GM12878 (cell line): ENCODE results near the gene TNIP1. TPM values are rescaled to one million over a fixed set of nuclear protein-coding genes. Genes with fewer than 3 reads are reported as not detected.

Experiments used
- ATAC-seq: fragments of 200-7000 bp; cut with Tn5 transposase; 3 replicates; pipeline ENCODE4 v1.9.1; 2020; ENCODE audit warnings: mild to moderate bottlenecking, moderate library complexity
- BruUV-seq: library from RNA; stranded (reverse); fragments of 400-500 nt; replicated peaks from 2 replicates; lab custom pipeline; 2021; lab: Mats Ljungman, UMichigan
- CTCF ChIA-PET: fragments of 300-600 bp; sonication (Branson Sonifier 250); formaldehyde crosslinking; extraction: SDS; loops from one replicate; lab custom pipeline; 2021; ENCODE audit warnings: inconsistent platforms; lab: Yijun Ruan, JAX
- POLR2A ChIA-PET: fragments of 350-600 bp; formaldehyde crosslinking; extraction: SDS; loops from one replicate; lab custom pipeline; 2021; ENCODE audit warnings: inconsistent platforms; lab: Charles Lee
- RAD21 ChIA-PET: fragments of 300-600 bp; sonication (Branson Sonifier 250); formaldehyde crosslinking; loops from one replicate; lab custom pipeline; 2023; ENCODE audit warnings: antibody characterized with exemption; ENCODE audit not compliant: unreplicated experiment; lab: Charles Lee
- SMC1A ChIA-PET: fragments of 300-600 bp; sonication (Branson Sonifier 250); formaldehyde crosslinking; loops from one replicate; lab custom pipeline; 2023; ENCODE audit not compliant: unreplicated experiment, uncharacterized antibody; lab: Charles Lee
- DNase-seq: peaks from one replicate; pipeline ENCODE4 v3.0.0-alpha.2; 2011; ENCODE audit warnings: low read depth, low spot score
- FAIRE-seq: peaks from 3 replicates; lab custom pipeline; 2011; peaks lifted over from hg19 to GRCh38; lab: Jason Lieb, UNC
- H2AFZ ChIP-seq: 2 replicates; pipeline ENCODE4 v1.6.0; 2011; ENCODE audit warnings: low read depth, low read length, control low read depth; ENCODE audit not compliant: control insufficient read depth
- H3K27ac ChIP-seq: 2 replicates; pipeline ENCODE4 v1.5.1; 2011; ENCODE audit warnings: control low read depth; ENCODE audit not compliant: control insufficient read depth, insufficient read depth
- H3K27me3 ChIP-seq, 2 experiments: replicated peaks in 1 of 2; 2 replicates each; pipeline versions ENCODE4 v1.6.0 to v1.6.1; 2011; ENCODE audit warnings: low read length in 1 of 2; ENCODE audit not compliant: control insufficient read depth in 2 of 2, insufficient read depth in 2 of 2
- H3K36me3 ChIP-seq, 2 experiments: 2 replicates each; pipeline ENCODE4 v1.5.1; 2011; ENCODE audit warnings: low read length in 1 of 2; ENCODE audit not compliant: control insufficient read depth in 2 of 2, insufficient read depth in 2 of 2
- H3K4me1 ChIP-seq: 2 replicates; pipeline ENCODE4 v1.6.1; 2011; ENCODE audit warnings: mild to moderate bottlenecking, low read length, moderate library complexity, mixed read lengths; ENCODE audit not compliant: control insufficient read depth, insufficient read depth
- H3K4me2 ChIP-seq: 2 replicates; pipeline ENCODE4 v1.6.0; 2011; ENCODE audit warnings: control low read depth; ENCODE audit not compliant: control insufficient read depth, insufficient read depth
- H3K4me3 ChIP-seq: fragments of 200-600 bp; sonication (generic); 2 replicates; pipeline ENCODE4 v1.5.1; 2016
- H3K79me2 ChIP-seq: 2 replicates; pipeline ENCODE4 v1.6.0; 2011; ENCODE audit warnings: low read length; ENCODE audit not compliant: control insufficient read depth, insufficient read depth
- H3K9ac ChIP-seq: 2 replicates; pipeline ENCODE4 v1.8.0; 2011; ENCODE audit warnings: low read length, control low read depth, mixed read lengths; ENCODE audit not compliant: control insufficient read depth, insufficient read depth
- H3K9me3 ChIP-seq: replicated peaks from 3 replicates; pipeline ENCODE4 v1.5.1; 2011; ENCODE audit warnings: mild to moderate bottlenecking, low read length; ENCODE audit not compliant: control insufficient read depth, insufficient read depth
- H4K20me1 ChIP-seq: 2 replicates; pipeline ENCODE4 v1.6.0; 2011; ENCODE audit not compliant: control insufficient read depth, insufficient read depth
- CHD1 ChIP-seq: IDR thresholded peaks from 2 replicates; pipeline ENCODE4 v1.6.1; 2012; ENCODE audit warnings: low read depth, low read length, improper control_type of control experiment
- DPF2 ChIP-seq: fragments of 450-650 bp; IDR thresholded peaks from 2 replicates; pipeline ENCODE4 v1.6.1; 2017; ENCODE audit warnings: mild to moderate bottlenecking
- KLF5 ChIP-seq: fragments of 450-650 bp; IDR thresholded peaks from 2 replicates; pipeline ENCODE4 v1.6.1; 2014; ENCODE audit warnings: mild to moderate bottlenecking; ENCODE audit not compliant: partially characterized antibody
- MEF2A ChIP-seq: IDR thresholded peaks from 2 replicates; pipeline ENCODE4 v1.6.1; 2011; ENCODE audit warnings: low read depth, mild to moderate bottlenecking, low read length, moderate library complexity; ENCODE audit not compliant: insufficient read depth
- MEF2B ChIP-seq: fragments of 450-650 bp; IDR thresholded peaks from 2 replicates; pipeline ENCODE4 v1.6.1; 2018; ENCODE audit warnings: mild to moderate bottlenecking, moderate library complexity; ENCODE audit not compliant: partially characterized antibody, poor library complexity, severe bottlenecking
- NFIC ChIP-seq: IDR thresholded peaks from 2 replicates; pipeline ENCODE4 v1.6.1; 2012; ENCODE audit warnings: low read depth, mild to moderate bottlenecking, inconsistent platforms, low read length, moderate library complexity
- POLR2AphosphoS2 ChIP-seq: IDR thresholded peaks from 2 replicates; pipeline ENCODE4 v1.6.1; 2011; ENCODE audit warnings: low read depth, mild to moderate bottlenecking, low read length, improper control_type of control experiment, moderate library complexity
- POLR2AphosphoS5 ChIP-seq: IDR thresholded peaks from 2 replicates; pipeline ENCODE4 v1.6.1; 2011; ENCODE audit warnings: mild to moderate bottlenecking, low read length, inconsistent platforms
- RFX5 ChIP-seq: IDR thresholded peaks from 2 replicates; pipeline ENCODE4 v1.6.1; 2011; ENCODE audit warnings: low read depth, low read length, improper control_type of control experiment
- SMARCA5 ChIP-seq: fragments of 450-650 bp; IDR thresholded peaks from 2 replicates; pipeline ENCODE4 v1.6.1; 2017; ENCODE audit warnings: mild to moderate bottlenecking
- SREBF1 ChIP-seq: IDR thresholded peaks from 2 replicates; pipeline ENCODE4 v1.6.1; 2012; ENCODE audit warnings: mild to moderate bottlenecking, low read length
- STAT1 ChIP-seq: fragments of 450-650 bp; conservative IDR thresholded peaks from 2 replicates; pipeline ENCODE4 v1.6.1; 2014; ENCODE audit warnings: antibody characterized with exemption, mild to moderate bottlenecking
- WGBS: methylation state at CpG from one replicate; pipeline ENCODE4 v1.1.6; 2016; ENCODE audit warnings: low lambda C conversion rate; ENCODE audit not compliant: insufficient replicate concordance, insufficient coverage; ENCODE audit errors: missing lambda C conversion rate; 5-methylcytosine and 5-hydroxymethylcytosine counted together
- in situ Hi-C: fragments of 300-500 bp; cut with MboI; formaldehyde crosslinking; loops from 9 replicates; pipeline ENCODE4 v1.14.3; 2018; ENCODE audit warnings: mixed read lengths
- intact Hi-C: fragments of 100-400 bp; cut with micrococcal nuclease; formaldehyde crosslinking; loops from one replicate; pipeline ENCODE4 v1.14.2; 2022; ENCODE audit not compliant: unreplicated experiment
- polyA plus RNA-seq, 11 experiments: library from polyadenylated mRNA; depleted of rRNA in 4 of 11; unstranded in 6 of 11; stranded (reverse) in 5 of 11; fragments of >200 nt; fragmentation: Nextera tagmentation in 4 of 11; fragmentation: Illumina TruSeq in 1 of 11; extraction: Ambion mirVana in 4 of 11; extraction: Trizol in 1 of 11; gene quantifications; 1 replicate in 1 of 11; 2 replicates in 10 of 11; pipeline versions ENCODE4 v1.2.1 to v1.2.3, GENCODE V29; 2011 to 2016; ENCODE audit warnings: inconsistent platforms in 2 of 11, missing spikeins in 2 of 11, low read depth in 1 of 11
- total RNA-seq, 4 experiments: library from RNA; depleted of rRNA in 3 of 4; stranded (reverse); fragments of >200 nt in 3 of 4; fragmentation: Illumina TruSeq in 1 of 4; extraction: Trizol in 1 of 4; gene quantifications; 2 replicates each; pipeline versions ENCODE4 v1.2.1 to v1.2.3, GENCODE V29; 2013 to 2021
- TF ChIP-seq, protein P1 (sequence below): IDR thresholded peaks from 2 replicates; pipeline ENCODE4 v1.6.1; 2011; ENCODE audit warnings: mild to moderate bottlenecking, low read depth, low read length, moderate library complexity; ENCODE audit not compliant: insufficient replicate concordance
- TF ChIP-seq, protein P2 (sequence below): fragments of 450-650 bp; IDR thresholded peaks from 2 replicates; pipeline ENCODE4 v1.6.1; 2014; ENCODE audit warnings: mild to moderate bottlenecking

The TNIP1 gene
- total and polyA plus RNA-seq, 10 of the 15 experiments (the other 5 are each of a cell fraction or from before 2014, with no cell fraction given) = 4.4 to 279 (median 150) TPM

DNA sequence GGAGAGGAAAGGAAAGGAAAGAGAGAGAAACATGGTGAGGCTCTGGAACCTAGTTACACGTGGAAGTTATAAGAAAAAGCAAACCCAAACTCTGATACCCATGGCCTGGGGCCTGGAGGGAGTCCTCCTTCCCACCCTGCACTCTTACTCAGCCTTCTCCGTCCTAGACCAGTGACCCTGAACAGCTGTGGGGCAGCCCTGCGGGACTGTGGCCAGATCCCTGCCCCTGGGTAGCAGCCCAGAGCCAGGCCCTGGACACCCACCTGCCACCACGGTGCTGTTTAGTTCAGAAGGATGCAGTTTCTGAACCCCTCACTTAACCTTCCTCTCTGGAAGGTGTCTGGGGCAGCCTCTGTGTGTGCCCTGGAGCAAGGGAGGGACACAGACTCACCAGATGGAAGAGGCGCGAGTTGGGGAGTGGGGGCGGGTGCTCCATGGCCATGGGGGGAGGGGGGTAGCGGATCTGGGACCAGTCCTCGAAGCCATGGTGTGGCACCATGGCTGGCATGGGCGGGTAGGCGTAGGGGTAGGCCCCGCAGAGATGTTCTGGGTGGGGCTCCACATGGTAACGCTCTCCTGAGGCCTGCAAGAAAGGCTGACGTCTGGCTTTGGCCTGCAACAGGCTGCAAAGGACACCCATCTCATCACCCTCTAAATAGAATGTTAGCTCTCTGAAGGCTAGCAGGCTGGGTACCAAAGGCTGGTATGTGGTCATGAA is 47.5 kb downstream of the TNIP1 start:
- Histone ChIP-seq H3K4me3 (no peak overlapping the region), H3K9ac (no peak overlapping the region), H3K9me3 (no peaks in the 10 kb centered on the region), H4K20me1 (no peaks in the 10 kb centered on the region; the same call in 1 of the 2 replicates), H3K79me2 (no peaks in the 10 kb centered on the region), H3K27ac (no peak overlapping the region), H3K27me3 (no peaks in the 10 kb centered on the region), H3K36me3 (peaks cover 48 to 58% of the 10 kb centered on the region in 2 experiments), H3K4me2 (no peak overlapping the region), H3K4me1 (no peaks in the 10 kb centered on the region), H2AFZ (no peak overlapping the region)
- WGBS = 94% methylated on average over 10 of the region's 14 CpGs
- in situ Hi-C loops (no loop called here), intact Hi-C loops (no loop called here)
- DNase-seq (no peak), FAIRE-seq (no peak), ATAC-seq (no peak)
- ChIA-PET CTCF (no interaction called here), POLR2A (interaction anchor here (0.7 kb wide), 1 partner anchor 273 kb away, joined by 4 read pairs; no protein-coding TSS in a partner anchor), RAD21 (no interaction called here), SMC1A (no interaction called here)
- no TSS peak for BruUV-seq
- TF ChIP-seq RFX5 = no peak
- TF ChIP-seq, protein P1, sequence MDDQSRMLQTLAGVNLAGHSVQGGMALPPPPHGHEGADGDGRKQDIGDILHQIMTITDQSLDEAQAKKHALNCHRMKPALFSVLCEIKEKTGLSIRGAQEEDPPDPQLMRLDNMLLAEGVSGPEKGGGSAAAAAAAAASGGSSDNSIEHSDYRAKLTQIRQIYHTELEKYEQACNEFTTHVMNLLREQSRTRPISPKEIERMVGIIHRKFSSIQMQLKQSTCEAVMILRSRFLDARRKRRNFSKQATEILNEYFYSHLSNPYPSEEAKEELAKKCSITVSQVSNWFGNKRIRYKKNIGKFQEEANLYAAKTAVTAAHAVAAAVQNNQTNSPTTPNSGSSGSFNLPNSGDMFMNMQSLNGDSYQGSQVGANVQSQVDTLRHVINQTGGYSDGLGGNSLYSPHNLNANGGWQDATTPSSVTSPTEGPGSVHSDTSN = no peak
- no peak for TF ChIP-seq DPF2
- TF ChIP-seq POLR2AphosphoS2 = no peak
- no peak for TF ChIP-seq KLF5
- TF ChIP-seq POLR2AphosphoS5 = no peak
- no peak for TF ChIP-seq MEF2B
- TF ChIP-seq MEF2A = no peak
- no peak for TF ChIP-seq CHD1
- no peak for TF ChIP-seq SREBF1
- TF ChIP-seq NFIC = no peak
- TF ChIP-seq, protein P2, sequence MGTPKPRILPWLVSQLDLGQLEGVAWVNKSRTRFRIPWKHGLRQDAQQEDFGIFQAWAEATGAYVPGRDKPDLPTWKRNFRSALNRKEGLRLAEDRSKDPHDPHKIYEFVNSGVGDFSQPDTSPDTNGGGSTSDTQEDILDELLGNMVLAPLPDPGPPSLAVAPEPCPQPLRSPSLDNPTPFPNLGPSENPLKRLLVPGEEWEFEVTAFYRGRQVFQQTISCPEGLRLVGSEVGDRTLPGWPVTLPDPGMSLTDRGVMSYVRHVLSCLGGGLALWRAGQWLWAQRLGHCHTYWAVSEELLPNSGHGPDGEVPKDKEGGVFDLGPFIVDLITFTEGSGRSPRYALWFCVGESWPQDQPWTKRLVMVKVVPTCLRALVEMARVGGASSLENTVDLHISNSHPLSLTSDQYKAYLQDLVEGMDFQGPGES = no peak
- TF ChIP-seq STAT1 = no peak
- no peak for TF ChIP-seq SMARCA5
